ENCODE data around the gene NPR1.
"Not testable (repeated sequence)": the region's sequence is repeated elsewhere in the genome, so short reads cannot be mapped to it uniquely, and the experiment has no call there.

Gene NPR1

DNA sequence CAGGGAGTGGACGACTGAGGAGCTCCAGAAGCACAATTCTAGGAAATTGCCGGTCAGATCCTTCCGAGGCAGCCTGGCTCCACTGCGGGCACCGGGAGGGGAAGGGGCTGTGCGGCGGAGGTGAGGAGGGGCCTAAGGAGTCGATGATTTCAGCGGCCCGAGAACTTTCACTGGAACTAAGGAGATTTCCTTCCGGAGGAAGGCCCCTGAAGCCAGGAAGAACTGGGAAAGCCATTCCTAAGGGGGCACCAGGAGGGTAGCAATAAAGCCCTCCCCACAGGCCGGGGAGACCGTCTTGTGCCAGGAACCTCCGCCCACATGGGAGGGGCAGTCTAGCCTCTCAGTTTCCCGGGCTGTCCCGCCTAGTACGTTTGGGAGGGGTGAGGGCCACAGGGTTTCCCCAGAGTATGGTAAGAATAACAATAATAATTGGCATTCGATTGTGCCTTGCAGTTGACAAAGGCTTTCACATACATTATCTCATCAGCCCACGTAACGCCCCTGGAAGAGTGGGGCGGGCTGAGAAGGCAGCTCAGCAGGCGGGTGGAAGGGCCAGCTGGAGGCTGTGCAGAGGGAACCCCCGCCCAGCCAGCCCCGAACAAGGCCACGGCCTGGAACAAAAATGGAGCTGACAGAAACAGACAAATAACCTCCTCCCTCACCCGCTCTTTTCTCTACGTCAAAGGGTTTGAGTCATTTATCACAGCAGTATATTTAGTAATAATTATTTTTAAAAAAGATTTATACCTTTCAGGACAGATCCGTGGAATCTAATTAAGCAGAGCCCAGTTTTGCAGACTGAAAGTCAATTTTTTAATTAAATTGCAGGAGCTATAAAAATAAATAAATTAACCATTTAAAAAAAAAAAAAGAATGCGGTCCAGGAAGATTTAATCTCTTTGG, 19.8 kb downstream of the NPR1 start:
- Mint-ChIP-seq H3K27ac (peak overlapping the region; percentile 37), H3K27me3 (peaks cover 0 to 7% of the 10 kb centered on the region in 2 donors), H3K4me1 (peaks cover 6 to 18% of the 10 kb centered on the region in 2 donors), H3K4me3 (peak overlapping the region; percentile 57 to 70), H3K36me3 (no peaks in the 10 kb centered on the region), H3K9me3 (no peaks in the 10 kb centered on the region)
- no peak for DNase-seq
- ATAC-seq (replicated peaks) = peak; percentile 77 to 83

DNA sequence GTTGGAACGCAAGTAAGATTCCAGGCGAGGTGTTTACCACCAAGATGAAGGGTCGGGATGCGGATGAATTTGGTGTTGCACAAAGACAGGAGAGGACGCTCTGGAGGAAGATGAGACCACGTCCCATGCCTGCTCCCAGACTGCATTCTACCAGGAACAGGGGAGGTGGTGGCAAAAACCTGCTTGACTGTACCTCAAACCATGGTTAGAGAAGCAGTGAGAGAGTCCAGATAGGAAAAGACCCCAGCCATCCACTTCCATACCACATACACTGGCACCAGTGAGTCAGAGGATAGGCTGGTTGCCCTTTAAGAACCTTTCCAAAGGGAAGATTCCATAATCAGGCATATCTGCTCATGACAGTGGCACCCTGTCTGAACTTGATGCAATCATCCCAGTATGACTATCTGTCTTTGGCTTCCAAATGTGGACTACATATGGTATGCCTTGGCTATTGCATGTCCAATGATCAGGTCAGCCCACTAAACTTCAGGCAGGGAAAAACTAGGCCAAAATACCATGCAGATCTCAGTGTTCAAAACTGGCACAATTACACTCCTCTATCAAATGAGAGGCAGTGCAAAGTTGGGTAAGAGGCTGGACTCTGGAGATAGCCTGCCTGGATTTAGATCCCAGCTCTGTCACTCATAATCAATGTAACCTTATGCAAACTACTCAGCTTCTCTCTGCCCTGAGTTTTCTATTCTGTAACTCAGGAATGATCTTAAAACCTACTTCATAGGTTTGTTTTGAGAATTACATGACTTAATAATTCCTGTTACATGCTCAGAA, 20.6 kb downstream of the NPR1 start:
- Mint-ChIP-seq H3K27ac (no peak overlapping the region), H3K36me3 (no peaks in the 10 kb centered on the region), H3K4me3 (no peak overlapping the region), H3K4me1 (peaks cover 6 to 18% of the 10 kb centered on the region in 2 donors), H3K27me3 (peaks cover 0 to 7% of the 10 kb centered on the region in 2 donors), H3K9me3 (no peaks in the 10 kb centered on the region)
- ATAC-seq (replicated peaks) (no peak), DNase-seq (no peak)

DNA sequence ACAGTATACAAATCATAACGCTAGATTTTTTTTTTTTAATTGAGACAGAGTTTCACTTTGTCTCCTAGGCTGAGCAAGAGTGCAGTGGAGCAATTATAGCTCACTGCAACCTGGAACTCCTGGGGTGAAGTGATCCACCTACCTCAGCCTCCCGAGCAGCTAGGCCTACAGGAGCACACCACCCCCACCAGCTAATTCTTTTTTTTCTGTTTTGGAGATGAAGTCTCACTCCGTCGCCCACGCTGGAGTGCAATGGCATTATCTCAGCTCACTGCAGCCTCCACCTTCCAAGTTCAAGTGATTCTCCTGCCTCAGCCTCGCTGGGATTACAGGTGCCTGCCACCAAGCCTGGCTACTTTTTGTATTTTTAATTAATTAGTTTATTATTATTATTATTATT, 21.3 kb downstream of the NPR1 start:
- Mint-ChIP-seq H3K4me3 (no peak overlapping the region), H3K27ac (no peak overlapping the region), H3K4me1 (peaks cover 6 to 18% of the 10 kb centered on the region in 2 donors), H3K9me3 (no peaks in the 10 kb centered on the region), H3K27me3 (peaks cover 0 to 7% of the 10 kb centered on the region in 2 donors), H3K36me3 (no peaks in the 10 kb centered on the region)
- ATAC-seq (replicated peaks) = no peak
- no peak for DNase-seq

DNA sequence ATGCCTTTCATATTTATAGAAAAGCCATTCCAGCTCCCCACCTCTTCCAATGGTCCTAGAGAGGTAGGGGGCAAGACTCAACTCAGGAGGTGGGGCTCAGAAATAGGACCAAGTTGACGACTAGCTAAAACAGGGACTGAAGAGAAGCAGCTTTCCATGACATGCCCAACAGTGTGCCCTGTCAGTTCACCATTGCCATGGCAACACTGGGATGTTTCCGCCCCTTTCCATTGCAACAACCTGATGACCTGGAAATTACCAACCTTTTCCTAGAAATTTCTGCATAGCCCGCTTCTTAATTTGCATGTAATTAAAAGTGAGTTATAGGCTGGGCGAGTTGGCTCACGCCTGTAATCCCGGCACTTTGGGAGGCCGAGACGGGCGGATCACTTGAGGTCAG, 27.0 kb downstream of the NPR1 start:
- DNase-seq (no peak), ATAC-seq (replicated peaks) (no peak)
- Mint-ChIP-seq H3K36me3 (no peaks in the 10 kb centered on the region), H3K4me3 (no peak overlapping the region), H3K27ac (no peak overlapping the region), H3K9me3 (no peaks in the 10 kb centered on the region), H3K27me3 (no peaks in the 10 kb centered on the region), H3K4me1 (no peaks in the 10 kb centered on the region)

DNA sequence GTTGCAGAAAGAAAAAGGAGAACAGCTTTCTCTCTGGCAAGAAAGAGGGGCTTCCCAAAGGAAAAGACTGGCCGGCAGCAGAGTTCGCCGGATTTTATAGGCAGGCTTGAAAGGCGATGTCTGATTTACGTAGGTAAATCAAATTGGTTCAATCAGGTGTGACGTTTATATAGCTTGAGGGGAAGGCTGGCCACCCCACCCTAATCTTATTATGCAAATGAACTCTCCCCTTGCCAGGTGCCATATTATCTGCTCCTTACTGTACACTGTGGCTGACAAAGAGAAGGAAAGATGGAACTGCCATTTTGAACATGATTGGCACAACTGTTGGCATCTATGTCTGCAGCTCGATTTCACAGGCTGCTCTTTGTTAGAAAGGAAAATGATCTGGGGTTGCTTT, 32.5 kb downstream of the NPR1 start:
- H3K4me3 Mint-ChIP-seq = no peak overlapping the region
- no peak overlapping the region for H3K27ac Mint-ChIP-seq
- peaks cover 0 to 16% of the 10 kb centered on the region in 2 donors for H3K27me3 Mint-ChIP-seq
- no peaks in the 10 kb centered on the region for H3K36me3 Mint-ChIP-seq
- ATAC-seq (replicated peaks) (no peak), DNase-seq (no peak)
- H3K9me3 Mint-ChIP-seq = no peaks in the 10 kb centered on the region
- no peaks in the 10 kb centered on the region for H3K4me1 Mint-ChIP-seq

DNA sequence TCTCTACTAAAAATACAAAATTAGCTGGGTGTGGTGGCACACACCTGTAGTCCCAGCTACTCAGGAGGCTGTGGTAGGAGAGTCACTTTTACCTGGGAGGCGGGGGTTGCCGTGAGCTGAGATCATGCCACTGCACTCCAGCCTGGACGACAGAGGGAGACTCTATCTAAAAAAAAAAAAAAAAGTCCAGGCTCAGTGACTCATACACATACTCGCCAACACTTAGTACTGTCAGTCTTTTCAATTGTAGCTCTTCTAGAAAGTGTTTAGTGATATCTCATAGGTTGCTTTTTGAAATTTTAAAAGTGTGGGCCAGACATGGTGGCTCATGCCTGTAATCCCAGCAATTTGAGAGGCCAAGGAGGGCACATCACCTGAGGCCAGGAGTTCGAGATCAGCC, 37.7 kb downstream of the NPR1 start:
- not testable (repeated sequence) for H3K4me1 Mint-ChIP-seq; ATAC-seq (replicated peaks); H3K9me3 Mint-ChIP-seq; H3K36me3 Mint-ChIP-seq; H3K27ac Mint-ChIP-seq; H3K4me3 Mint-ChIP-seq; DNase-seq
- H3K27me3 Mint-ChIP-seq = peaks cover 0 to 16% of the 10 kb centered on the region in 2 donors

DNA sequence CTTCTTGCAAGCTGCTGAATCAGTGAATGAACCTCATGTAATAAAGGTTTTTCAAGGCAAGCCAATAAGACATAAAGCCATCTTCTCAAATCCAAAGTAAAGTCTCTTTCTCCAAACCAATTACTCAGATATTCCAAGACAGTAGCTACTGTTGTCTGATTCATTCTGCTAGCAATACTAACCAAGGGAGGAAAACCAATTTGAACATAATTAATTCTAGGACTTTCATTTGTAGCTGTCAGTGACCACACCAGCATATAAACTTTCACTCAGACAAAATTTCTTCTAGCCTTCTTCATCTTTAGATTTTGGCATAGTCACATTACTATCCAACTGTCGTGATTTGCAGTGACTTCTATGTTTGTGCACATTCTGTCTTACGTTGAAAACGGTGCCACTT, 38.8 kb downstream of the NPR1 start:
- no peak for DNase-seq
- Mint-ChIP-seq H3K27me3 (peaks cover 0 to 16% of the 10 kb centered on the region in 2 donors), H3K27ac (no peak overlapping the region), H3K4me3 (no peak overlapping the region), H3K4me1 (peaks cover 0 to 2% of the 10 kb centered on the region in 2 donors), H3K36me3 (no peaks in the 10 kb centered on the region), H3K9me3 (no peaks in the 10 kb centered on the region)
- ATAC-seq (replicated peaks) = peak in 1 of 2 donors; percentile 51

DNA sequence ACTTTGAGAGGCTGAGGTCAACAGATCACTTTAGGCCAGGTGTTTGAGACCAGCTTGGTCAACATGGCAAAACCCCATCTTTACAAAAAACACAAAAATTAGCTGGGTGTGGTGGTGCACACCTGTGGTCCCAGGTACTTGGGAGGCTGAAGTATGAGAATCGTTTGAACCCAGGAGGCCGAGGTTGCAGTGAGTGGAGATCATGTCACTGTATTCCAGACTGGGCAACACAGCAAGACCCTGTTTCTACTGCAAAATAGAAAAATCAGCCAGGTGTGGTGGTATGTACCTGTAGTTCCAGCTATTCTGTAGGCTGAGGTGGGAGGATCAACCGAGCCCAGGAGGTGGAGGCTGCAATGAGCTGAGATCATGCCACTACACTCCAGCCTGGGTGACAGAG, 45.2 kb downstream of the NPR1 start:
- DNase-seq = no peak
- Mint-ChIP-seq H3K4me3 (no peak overlapping the region), H3K27ac (no peak overlapping the region), H3K36me3 (peaks cover 2 to 4% of the 10 kb centered on the region in 2 donors), H3K4me1 (peaks cover 0 to 3% of the 10 kb centered on the region in 2 donors), H3K9me3 (no peaks in the 10 kb centered on the region), H3K27me3 (no peaks in the 10 kb centered on the region)
- no peak for ATAC-seq (replicated peaks)

DNA sequence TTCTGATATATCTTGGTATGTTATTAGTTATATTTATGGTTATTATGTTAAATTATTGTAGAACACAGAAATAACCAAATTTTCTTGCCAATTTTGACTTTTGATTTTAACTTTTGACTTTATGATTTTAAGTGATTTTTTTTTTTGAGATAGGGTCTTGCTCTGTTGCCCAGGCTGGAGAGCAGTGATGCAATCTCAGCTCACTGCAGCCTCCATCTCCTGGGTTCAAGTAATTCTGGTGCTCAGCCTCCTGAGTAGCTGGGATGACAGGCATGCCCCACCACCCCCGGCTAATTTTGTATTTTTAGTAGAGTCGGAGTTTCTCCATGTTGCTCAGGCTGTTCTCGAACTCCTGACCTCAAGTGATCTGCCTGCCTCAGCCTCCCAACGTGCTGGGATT, 46.1 kb downstream of the NPR1 start:
- not testable (repeated sequence) for H3K9me3 Mint-ChIP-seq; DNase-seq; H3K27me3 Mint-ChIP-seq; H3K27ac Mint-ChIP-seq; ATAC-seq (replicated peaks); H3K4me1 Mint-ChIP-seq; H3K4me3 Mint-ChIP-seq
- peaks cover 7 to 11% of the 10 kb centered on the region in 2 donors for H3K36me3 Mint-ChIP-seq

DNA sequence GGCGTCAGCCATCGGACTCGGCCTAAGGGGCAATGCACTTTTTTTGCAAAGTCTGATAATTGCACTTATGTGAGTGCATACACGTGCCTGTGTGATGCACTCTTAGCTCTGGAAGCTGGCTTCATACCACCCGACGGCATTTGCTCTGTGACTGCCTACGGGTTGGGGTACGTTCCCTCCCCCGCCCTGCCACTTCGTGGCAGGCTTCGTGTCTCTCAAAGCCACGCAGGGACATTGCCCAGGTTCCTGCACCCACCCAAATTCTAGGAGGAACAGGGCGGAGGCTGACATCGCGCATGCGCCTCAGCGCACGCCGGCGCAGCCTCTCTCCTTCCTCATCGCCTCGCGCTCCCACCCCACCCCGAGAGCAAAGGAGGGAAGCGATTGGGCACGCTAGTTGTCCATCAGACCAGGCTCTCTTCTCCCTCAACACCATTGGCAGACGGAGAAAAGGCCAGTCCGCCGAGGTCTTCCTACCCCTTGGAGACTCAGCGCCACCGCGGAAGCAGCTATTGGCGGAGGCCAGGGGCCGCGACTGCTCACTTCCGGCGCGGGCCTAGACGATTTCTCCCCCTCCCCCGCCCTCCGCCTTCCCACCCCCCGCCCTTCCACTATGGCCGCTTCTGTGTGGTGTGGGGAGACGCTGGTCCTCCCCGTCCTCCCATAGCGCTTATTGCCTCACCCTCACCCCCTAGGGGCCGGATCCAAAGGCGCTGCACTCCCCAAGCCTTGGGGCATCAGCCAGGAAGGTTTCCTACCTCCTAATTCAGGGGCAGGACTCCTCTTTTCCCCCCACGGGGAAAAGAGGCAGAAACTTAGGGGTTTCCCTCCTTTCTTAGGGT, 49.2 kb downstream of the NPR1 start, which contains the start of gene INTS3:
TSS of gene INTS3 (plus strand) at position 588 of the 842 bp plus-strand sequence. CDS start 585 bp downstream, outside the sequence.
- peak within 1 kb of the TSS; percentile 89 to 98 for H3K4me3 Mint-ChIP-seq

DNA sequence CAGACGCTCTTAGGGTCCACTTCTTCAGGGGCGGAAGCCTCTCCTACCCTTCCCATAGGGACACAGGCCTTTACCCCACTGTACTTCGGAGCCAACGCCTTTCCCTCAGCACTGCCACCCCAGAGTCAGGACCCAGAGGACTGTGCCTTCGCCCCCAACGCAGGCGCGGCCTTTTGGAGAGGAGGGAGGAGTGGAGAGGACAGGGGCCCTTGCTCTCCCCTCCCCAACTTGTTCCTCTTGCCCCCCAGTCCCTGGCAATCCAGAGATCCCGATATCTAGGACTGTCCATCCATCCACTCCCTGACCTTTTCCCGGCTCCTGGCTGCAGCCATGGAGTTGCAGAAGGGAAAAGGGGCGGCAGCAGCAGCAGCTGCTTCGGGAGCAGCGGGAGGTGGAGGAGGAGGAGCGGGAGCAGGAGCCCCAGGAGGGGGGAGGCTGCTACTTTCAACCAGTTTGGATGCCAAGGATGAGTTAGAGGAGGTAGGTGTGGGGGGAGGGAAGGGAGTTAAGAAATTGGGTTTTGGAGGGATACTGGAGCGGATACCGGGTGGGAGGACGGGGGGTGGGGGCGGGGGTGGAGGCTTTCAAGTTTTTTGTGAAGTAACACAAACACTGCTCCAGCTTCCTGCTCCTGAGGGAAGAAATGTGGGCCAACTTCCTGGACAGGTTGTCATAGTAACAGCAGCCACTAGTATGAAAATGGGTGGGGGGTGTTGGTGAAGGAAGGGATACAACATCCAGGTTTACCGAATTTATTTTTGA, 50.0 kb downstream of the NPR1 start:
- Mint-ChIP-seq H3K4me1 (peaks cover 28 to 38% of the 10 kb centered on the region in 2 donors), H3K36me3 (peaks cover 27 to 41% of the 10 kb centered on the region in 2 donors), H3K27me3 (no peaks in the 10 kb centered on the region), H3K9me3 (no peaks in the 10 kb centered on the region), H3K27ac (peak overlapping the region; percentile 99), H3K4me3 (peak overlapping the region; percentile 89 to 98)
- DNase-seq (no peak), ATAC-seq (replicated peaks) (no peak)

More for the DNA sequence above, 49.2 kb downstream of the NPR1 start, which contains the start of gene INTS3:
- Mint-ChIP-seq H3K9me3 (no peaks in the 10 kb centered on the region), H3K27ac (peak within 1 kb of the TSS; percentile 99), H3K27me3 (no peaks in the 10 kb centered on the region), H3K4me1 (peaks cover 27 to 35% of the 10 kb centered on the region in 2 donors), H3K36me3 (peaks cover 22 to 35% of the 10 kb centered on the region in 2 donors)
- peak; percentile 92 to 96 for ATAC-seq (replicated peaks)
- peak; percentile 100 for DNase-seq

DNA sequence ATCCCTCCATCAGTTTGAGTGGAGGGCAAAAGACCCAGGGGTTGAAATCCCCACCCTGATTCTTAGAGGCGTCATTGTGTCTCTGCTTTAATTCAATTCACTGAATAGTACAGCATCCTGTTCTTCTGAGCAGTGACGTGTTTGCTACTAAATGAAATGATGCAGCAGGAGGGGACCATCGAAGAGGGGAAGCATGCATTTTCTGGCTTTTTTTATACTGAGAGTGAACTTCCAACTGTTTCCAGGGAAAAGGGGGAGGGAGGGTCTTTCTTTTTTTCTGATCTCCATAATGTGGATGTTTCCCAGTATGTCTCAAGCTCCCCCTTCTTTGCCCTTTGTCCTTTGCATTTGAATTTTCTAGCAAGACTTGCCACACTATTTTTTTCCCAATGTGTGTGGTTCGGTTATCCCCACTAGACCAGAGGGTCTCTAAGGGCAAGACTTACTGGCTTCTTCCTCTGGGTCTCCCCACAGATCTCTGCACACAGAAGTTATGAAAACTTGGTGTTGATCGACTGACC, 52.0 kb downstream of the NPR1 start:
- no peak for ATAC-seq (replicated peaks)
- H3K27me3 Mint-ChIP-seq = no peaks in the 10 kb centered on the region
- peak overlapping the region; percentile 60 for H3K27ac Mint-ChIP-seq
- H3K9me3 Mint-ChIP-seq = no peaks in the 10 kb centered on the region
- H3K4me3 Mint-ChIP-seq = peak overlapping the region; percentile 89 to 98
- H3K4me1 Mint-ChIP-seq = peaks cover 47 to 58% of the 10 kb centered on the region in 2 donors
- H3K36me3 Mint-ChIP-seq = peaks cover 38 to 53% of the 10 kb centered on the region in 2 donors
- no peak for DNase-seq

DNA sequence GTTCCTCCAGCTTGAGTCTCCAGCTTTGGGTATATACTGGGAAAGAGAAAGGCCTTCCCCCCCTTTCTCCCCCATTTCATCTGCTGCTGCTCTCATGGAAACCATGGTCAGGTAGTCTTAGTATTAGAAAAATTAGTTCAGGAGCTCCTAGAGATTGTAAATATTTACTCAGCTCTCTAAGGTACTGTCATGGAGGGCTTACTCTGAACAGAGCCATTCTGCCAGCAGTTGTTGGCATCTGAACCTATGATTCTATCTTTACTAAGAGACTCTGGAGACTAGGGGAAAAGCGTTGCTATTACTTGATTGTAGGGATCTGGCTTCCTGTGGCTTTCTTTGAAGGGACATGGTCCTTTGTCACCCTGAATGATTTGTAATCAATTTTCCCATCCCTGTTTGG, 55.5 kb downstream of the NPR1 start:
- no peak for ATAC-seq (replicated peaks)
- Mint-ChIP-seq H3K9me3 (no peaks in the 10 kb centered on the region), H3K27ac (peak overlapping the region; percentile 98)

More for the DNA sequence above, 55.5 kb downstream of the NPR1 start:
- H3K4me1 Mint-ChIP-seq = peaks cover 43 to 70% of the 10 kb centered on the region in 2 donors
- peaks cover 43 to 57% of the 10 kb centered on the region in 2 donors for H3K36me3 Mint-ChIP-seq
- no peak for DNase-seq
- H3K4me3 Mint-ChIP-seq = peak overlapping the region in 1 of 2 donors; percentile 25
- H3K27me3 Mint-ChIP-seq = no peaks in the 10 kb centered on the region
